ENCODE measurements around the gene EVI5. TPM values are rescaled to one million over a fixed set of nuclear protein-coding genes. Genes with fewer than 3 reads are reported as not detected.

EVI5 gene
- total RNA-seq, 1 experiment from 2014 or later: 11.4 TPM

- Mint-ChIP-seq H3K4me3 (no peak overlapping the region), H3K27me3 (ENCODE audit: low read depth) (no peaks in the 10 kb centered on the region), H3K27ac (no peak overlapping the region), H3K36me3 (peaks cover 19% of the 10 kb centered on the region), H3K9me3 (peaks cover 25% of the 10 kb centered on the region), H3K4me1 (no peaks in the 10 kb centered on the region)
- TF ChIP-seq OVOL2 (CRISPR knock-in tag; IDR thresholded peaks at IDR 0.05; ENCODE audit: borderline replicate concordance) (no peak), PRRX2 (CRISPR knock-in tag; IDR thresholded peaks at IDR 0.05) (no peak), JAZF1 (CRISPR knock-in tag; IDR thresholded peaks at IDR 0.05) (no peak), ESRRA (CRISPR knock-in tag; IDR thresholded peaks at IDR 0.05; ENCODE audit: borderline replicate concordance) (no peak), E2F5 (CRISPR knock-in tag; IDR thresholded peaks at IDR 0.05) (no peak), GABPB1 (CRISPR knock-in tag; IDR thresholded peaks at IDR 0.05) (no peak), TP53 (CRISPR knock-in tag; IDR thresholded peaks at IDR 0.05) (no peak), E2F4 (CRISPR knock-in tag; IDR thresholded peaks at IDR 0.05; ENCODE audit: borderline replicate concordance, low read depth) (no peak), NR3C1 (CRISPR knock-in tag; conservative IDR thresholded peaks at IDR 0.05; ENCODE audit: low read depth) (no peak)
- POLR2A ChIA-PET: no interaction called here
- no peak for ATAC-seq
- CTCF ChIA-PET: interaction anchor here (0.6 kb wide), 1 partner anchor 207 kb away, joined by 4 read pairs; no protein-coding TSS in a partner anchor
- no peak for DNase-seq (ENCODE audit: low spot score)
Measured at GRCh38 chr1:92679980-92680379, 104.9 kb downstream of the EVI5 start.

GRCh38 chr1:92663775-92664174 is 121.1 kb downstream of the EVI5 start:
- Mint-ChIP-seq H3K9me3 (no peaks in the 10 kb centered on the region), H3K4me3 (no peak overlapping the region), H3K4me1 (no peaks in the 10 kb centered on the region), H3K36me3 (no peaks in the 10 kb centered on the region), H3K27ac (no peak overlapping the region), H3K27me3 (ENCODE audit: low read depth) (no peaks in the 10 kb centered on the region)
- DNase-seq (ENCODE audit: low spot score): no peak
- POLR2A ChIA-PET: no interaction called here
- no peak for ATAC-seq
- CTCF ChIA-PET: no interaction called here
- no peak for TF ChIP-seq PREB (CRISPR knock-in tag; IDR thresholded peaks at IDR 0.05; ENCODE audit: borderline replicate concordance)
- no peak for TF ChIP-seq ZBTB21 (CRISPR knock-in tag; IDR thresholded peaks at IDR 0.05; ENCODE audit: borderline replicate concordance)
- no peak for TF ChIP-seq AR (CRISPR knock-in tag; IDR thresholded peaks at IDR 0.05)
- TF ChIP-seq USF2 (CRISPR knock-in tag; IDR thresholded peaks at IDR 0.05): no peak
- TF ChIP-seq ATF3 (CRISPR knock-in tag; conservative IDR thresholded peaks at IDR 0.05): no peak
- TF ChIP-seq PRRX2 (CRISPR knock-in tag; IDR thresholded peaks at IDR 0.05): no peak
- TF ChIP-seq TP53 (CRISPR knock-in tag; IDR thresholded peaks at IDR 0.05): no peak
- no peak for TF ChIP-seq NFATC4 (CRISPR knock-in tag; IDR thresholded peaks at IDR 0.05)
- no peak for TF ChIP-seq AFF4 (CRISPR knock-in tag; IDR thresholded peaks at IDR 0.05; ENCODE audit: borderline replicate concordance)
- TF ChIP-seq ZNF263 (CRISPR knock-in tag; IDR thresholded peaks at IDR 0.05; ENCODE audit: low read depth): no peak
- no peak for TF ChIP-seq SOX15 (CRISPR knock-in tag; IDR thresholded peaks at IDR 0.05)
- TF ChIP-seq NFE2L1 (CRISPR knock-in tag; IDR thresholded peaks at IDR 0.05): no peak
- TF ChIP-seq E2F4 (CRISPR knock-in tag; IDR thresholded peaks at IDR 0.05; ENCODE audit: borderline replicate concordance, low read depth): no peak
- TF ChIP-seq ZBTB43 (CRISPR knock-in tag; IDR thresholded peaks at IDR 0.05): no peak
